HFFc6 (cell line): ENCODE data around the gene CCDC137. TPM values are rescaled to one million over a fixed set of nuclear protein-coding genes. Genes with fewer than 3 reads are reported as not detected.

Experiments
- DNase-seq: peaks from one replicate; pipeline ENCODE4 v3.0.0-alpha.2; 2018
- H3K27ac Mint-ChIP-seq: 2 replicates; pipeline ENCODE4 v1.8.0; 2020; ENCODE audit warnings: mild to moderate bottlenecking, mixed read lengths
- H3K27me3 Mint-ChIP-seq: 2 replicates; pipeline ENCODE4 v1.8.0; 2021; ENCODE audit warnings: mild to moderate bottlenecking, moderate library complexity, mixed read lengths; ENCODE audit not compliant: insufficient read depth
- H3K36me3 Mint-ChIP-seq: 2 replicates; pipeline ENCODE4 v1.8.0; 2021; ENCODE audit warnings: low read depth, mixed read lengths
- H3K4me1 Mint-ChIP-seq: 2 replicates; pipeline ENCODE4 v1.8.0; 2020; ENCODE audit warnings: low read depth, mixed read lengths
- H3K4me3 Mint-ChIP-seq: 2 replicates; pipeline ENCODE4 v1.8.0; 2020; ENCODE audit warnings: mild to moderate bottlenecking, moderate library complexity, mixed read lengths
- H3K9me3 Mint-ChIP-seq: 2 replicates; pipeline ENCODE4 v1.8.0; 2020; ENCODE audit warnings: mild to moderate bottlenecking, mixed read lengths
- total RNA-seq, 6 experiments: library from RNA; stranded (reverse); fragmentation: NEBNext Ultra II Directional; extraction: Animal tissue kit (Norgen Biotek cat#: 25700); gene quantifications; 2 replicates in 1 of 6; 3 replicates in 5 of 6; pipeline ENCODE4 v1.2.3, GENCODE V29; 2021
- TF ChIP-seq, protein P1 (sequence below): fragments of 200-600 bp; sonication (generic); IDR thresholded peaks from 2 replicates; pipeline ENCODE4 v1.5.0; 2021; ENCODE audit warnings: antibody characterized with exemption, mild to moderate bottlenecking

CCDC137 gene
- total RNA-seq, 6 experiments from 2014 or later, result 22.8 to 28.8 (median 25.2) TPM

GRCh38 chr17:81640011-81640410 is 26.5 kb upstream of the CCDC137 start:
- peaks cover 39% of the 10 kb centered on the region for H3K4me1 Mint-ChIP-seq
- TF ChIP-seq, protein P1, sequence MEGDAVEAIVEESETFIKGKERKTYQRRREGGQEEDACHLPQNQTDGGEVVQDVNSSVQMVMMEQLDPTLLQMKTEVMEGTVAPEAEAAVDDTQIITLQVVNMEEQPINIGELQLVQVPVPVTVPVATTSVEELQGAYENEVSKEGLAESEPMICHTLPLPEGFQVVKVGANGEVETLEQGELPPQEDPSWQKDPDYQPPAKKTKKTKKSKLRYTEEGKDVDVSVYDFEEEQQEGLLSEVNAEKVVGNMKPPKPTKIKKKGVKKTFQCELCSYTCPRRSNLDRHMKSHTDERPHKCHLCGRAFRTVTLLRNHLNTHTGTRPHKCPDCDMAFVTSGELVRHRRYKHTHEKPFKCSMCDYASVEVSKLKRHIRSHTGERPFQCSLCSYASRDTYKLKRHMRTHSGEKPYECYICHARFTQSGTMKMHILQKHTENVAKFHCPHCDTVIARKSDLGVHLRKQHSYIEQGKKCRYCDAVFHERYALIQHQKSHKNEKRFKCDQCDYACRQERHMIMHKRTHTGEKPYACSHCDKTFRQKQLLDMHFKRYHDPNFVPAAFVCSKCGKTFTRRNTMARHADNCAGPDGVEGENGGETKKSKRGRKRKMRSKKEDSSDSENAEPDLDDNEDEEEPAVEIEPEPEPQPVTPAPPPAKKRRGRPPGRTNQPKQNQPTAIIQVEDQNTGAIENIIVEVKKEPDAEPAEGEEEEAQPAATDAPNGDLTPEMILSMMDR, result no peak
- H3K27ac Mint-ChIP-seq, result no peak overlapping the region
- H3K36me3 Mint-ChIP-seq, result peaks cover 9% of the 10 kb centered on the region
- no peaks in the 10 kb centered on the region; the same call in 1 of the 2 replicates for H3K27me3 Mint-ChIP-seq
- no peaks in the 10 kb centered on the region for H3K9me3 Mint-ChIP-seq
- DNase-seq, result no peak
- H3K4me3 Mint-ChIP-seq, result no peak overlapping the region

DNA sequence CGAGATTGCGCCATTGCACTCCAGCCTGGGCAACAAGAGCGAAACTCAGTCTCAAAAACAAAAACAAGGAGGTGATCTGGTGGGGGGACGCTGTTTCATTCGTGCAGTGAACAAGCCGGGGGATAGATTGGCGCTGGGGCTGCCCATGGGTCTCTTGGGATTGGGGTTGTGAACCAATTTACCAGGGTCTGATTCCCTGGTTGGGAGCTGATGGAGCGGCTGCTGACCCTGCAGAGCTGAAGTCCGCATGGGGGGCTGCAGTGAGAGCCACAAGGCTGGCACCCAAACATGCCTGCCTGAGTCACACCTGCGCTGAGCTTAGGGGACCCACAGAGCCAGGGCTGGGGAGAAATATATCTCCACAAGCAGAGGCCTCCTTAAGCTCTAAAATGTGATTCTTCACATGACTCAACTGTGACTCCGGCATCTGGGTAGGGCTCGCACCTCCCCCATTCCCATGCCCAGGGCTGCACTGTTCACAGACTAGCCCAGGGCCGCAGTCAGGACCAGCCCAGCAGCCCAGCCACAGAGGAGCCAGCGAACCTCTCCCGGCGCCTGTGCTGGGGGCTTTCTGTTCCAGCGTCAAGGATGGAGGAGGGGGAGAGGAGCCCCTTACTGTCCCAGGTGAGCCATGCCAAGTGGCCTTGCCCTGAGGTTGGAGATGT is 24.6 kb upstream of the CCDC137 start:
- peak overlapping the region; percentile 70 for H3K4me3 Mint-ChIP-seq
- no peaks in the 10 kb centered on the region; the same call in 1 of the 2 replicates for H3K27me3 Mint-ChIP-seq
- peak; percentile 81 for DNase-seq
- no peaks in the 10 kb centered on the region for H3K9me3 Mint-ChIP-seq
- peak overlapping the region; percentile 91 for H3K27ac Mint-ChIP-seq
- H3K4me1 Mint-ChIP-seq, result peaks cover 27% of the 10 kb centered on the region
- H3K36me3 Mint-ChIP-seq, result no peaks in the 10 kb centered on the region
- TF ChIP-seq, protein P1, result no peak

GRCh38 chr17:81644496-81644895 is 22.0 kb upstream of the CCDC137 start:
- Mint-ChIP-seq H3K9me3 (peaks cover 10% of the 10 kb centered on the region), H3K27me3 (peaks cover 12% of the 10 kb centered on the region), H3K36me3 (peaks cover 4% of the 10 kb centered on the region; the same call in 1 of the 2 replicates), H3K27ac (no peak overlapping the region), H3K4me3 (no peak overlapping the region), H3K4me1 (peaks cover 13% of the 10 kb centered on the region)
- TF ChIP-seq, protein P1, result no peak
- DNase-seq, result no peak

DNA sequence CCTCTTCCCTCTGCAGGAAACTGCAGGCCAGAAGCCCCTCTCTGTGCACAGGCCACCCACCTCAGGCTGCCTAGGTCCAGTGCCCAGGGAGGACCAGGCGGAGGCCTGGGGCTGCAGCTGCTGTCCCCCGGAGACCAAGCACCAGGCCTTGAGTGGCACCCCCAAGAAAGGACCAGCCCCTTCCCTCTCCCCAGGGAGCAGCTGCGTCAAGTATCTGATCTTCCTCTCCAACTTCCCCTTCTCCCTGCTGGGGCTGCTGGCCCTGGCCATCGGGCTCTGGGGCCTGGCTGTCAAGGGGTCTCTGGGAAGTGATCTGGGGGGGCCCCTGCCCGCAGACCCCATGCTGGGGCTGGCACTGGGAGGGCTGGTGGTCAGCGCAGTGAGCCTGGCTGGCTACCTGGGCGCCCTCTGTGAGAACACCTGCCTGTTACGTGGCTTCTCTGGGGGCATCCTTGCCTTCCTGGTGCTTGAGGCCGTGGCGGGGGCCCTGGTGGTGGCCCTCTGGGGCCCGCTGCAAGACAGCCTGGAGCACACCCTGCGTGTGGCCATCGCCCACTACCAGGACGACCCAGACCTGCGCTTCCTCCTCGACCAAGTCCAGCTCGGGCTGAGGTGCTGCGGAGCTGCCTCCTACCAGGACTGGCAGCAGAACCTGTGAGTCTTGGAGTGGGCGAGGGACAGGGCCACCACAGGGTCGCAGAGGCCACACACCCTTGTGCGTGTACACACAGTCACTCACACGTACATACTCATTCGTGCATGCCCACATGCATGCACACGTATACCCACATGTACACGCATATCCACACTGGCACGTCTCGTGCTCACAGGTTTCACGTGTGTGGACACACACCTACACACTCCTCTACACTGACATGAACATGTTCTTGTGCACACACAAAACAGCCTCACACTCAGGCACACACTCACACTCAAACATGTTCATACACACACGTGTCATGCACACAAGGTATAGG is 21.3 kb upstream of the CCDC137 start:
- Mint-ChIP-seq H3K27me3 (peaks cover 18% of the 10 kb centered on the region), H3K36me3 (peaks cover 4% of the 10 kb centered on the region; the same call in 1 of the 2 replicates), H3K4me1 (peaks cover 13% of the 10 kb centered on the region), H3K9me3 (peaks cover 10% of the 10 kb centered on the region), H3K27ac (no peak overlapping the region), H3K4me3 (no peak overlapping the region)
- TF ChIP-seq, protein P1, result no peak
- DNase-seq, result no peak

DNA sequence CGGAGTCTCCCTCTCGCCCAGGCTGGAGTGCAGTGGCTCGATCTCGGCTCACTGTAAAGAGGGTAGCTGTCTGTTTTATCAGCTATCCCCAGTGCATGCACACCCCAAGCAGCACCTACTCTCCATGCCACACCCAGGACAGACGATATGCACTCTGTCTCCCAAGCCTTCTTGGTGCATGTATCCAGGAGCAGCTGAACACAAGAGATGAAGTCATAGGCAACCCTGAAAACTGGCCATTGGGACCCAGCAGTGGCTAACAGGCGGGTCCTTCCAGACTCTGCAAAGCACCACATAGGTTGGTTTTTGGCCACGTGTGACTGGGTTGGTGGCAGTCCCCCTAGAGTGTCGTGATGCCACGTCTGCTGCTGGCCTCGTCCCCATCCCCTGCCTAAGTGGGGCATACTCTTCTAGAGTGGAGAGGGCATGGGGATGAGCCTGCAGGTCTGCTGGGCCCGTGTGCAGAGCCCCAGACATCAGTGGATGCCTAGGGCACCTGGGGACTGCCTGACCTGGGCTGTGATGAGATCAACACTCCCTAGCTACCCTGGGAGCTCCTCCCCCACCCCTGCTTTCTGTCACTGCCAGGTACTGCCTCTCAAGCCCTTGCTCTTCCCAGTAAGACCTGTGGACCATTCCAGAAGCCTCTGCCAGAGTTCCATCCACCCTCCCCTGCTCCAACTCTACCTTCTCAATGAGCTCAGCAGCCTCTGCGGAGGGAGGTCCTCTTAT is 19.5 kb upstream of the CCDC137 start:
- Mint-ChIP-seq H3K9me3 (peaks cover 10% of the 10 kb centered on the region), H3K4me1 (peaks cover 10% of the 10 kb centered on the region), H3K4me3 (no peak overlapping the region), H3K36me3 (peaks cover 4% of the 10 kb centered on the region; the same call in 1 of the 2 replicates), H3K27me3 (peaks cover 18% of the 10 kb centered on the region), H3K27ac (no peak overlapping the region)
- DNase-seq, result no peak
- TF ChIP-seq, protein P1, result no peak
